GM23338 (cell line): Measurements from ENCODE around the gene E2F3. TPM values are rescaled to one million over a fixed set of nuclear protein-coding genes. Genes with fewer than 3 reads are reported as not detected.
A peak's percentile ranks its signal among the peaks of the same experiment; 100 is the strongest.

Experiments used
- ATAC-seq: fragments of 200-7000 bp; cut with Tn5 transposase; 3 replicates; pipeline ENCODE4 v1.9.1; 2020
- DNase-seq: peaks from one replicate; pipeline ENCODE4 v3.0.0-alpha.2; 2015; ENCODE audit warnings: low spot score
- H2AFZ ChIP-seq: fragments of 200-600 bp; sonication (generic); 2 replicates; pipeline ENCODE4 v1.8.0; 2016; ENCODE audit warnings: antibody characterized with exemption, mild to moderate bottlenecking, moderate library complexity
- H3F3A ChIP-seq: fragments of 200-600 bp; sonication (generic); replicated peaks from 2 replicates; pipeline ENCODE4 v1.8.0; 2017; ENCODE audit warnings: antibody characterized with exemption, mixed run types, low read depth
- H3K27ac ChIP-seq: fragments of 200-600 bp; sonication (generic); 2 replicates; pipeline ENCODE4 v1.6.1; 2016; ENCODE audit warnings: low read depth
- H3K27me3 ChIP-seq: fragments of 200-600 bp; sonication (generic); 2 replicates; pipeline ENCODE4 v1.8.0; 2016; ENCODE audit warnings: mild to moderate bottlenecking, mixed run types, moderate library complexity; ENCODE audit not compliant: insufficient read depth
- H3K36me3 ChIP-seq: fragments of 200-600 bp; sonication (generic); 2 replicates; pipeline ENCODE4 v1.8.0; 2016; ENCODE audit warnings: mild to moderate bottlenecking; ENCODE audit not compliant: insufficient read depth
- H3K4me1 ChIP-seq: fragments of 200-600 bp; sonication (generic); 2 replicates; pipeline ENCODE4 v1.8.0; 2016; ENCODE audit warnings: mild to moderate bottlenecking, moderate library complexity; ENCODE audit not compliant: insufficient read depth
- H3K4me2 ChIP-seq: fragments of 200-600 bp; sonication (generic); 2 replicates; pipeline ENCODE4 v1.7.1; 2017; ENCODE audit warnings: mixed run types
- H3K4me3 ChIP-seq: fragments of 200-600 bp; sonication (generic); 2 replicates; pipeline ENCODE4 v1.6.1; 2016; ENCODE audit warnings: mixed run types
- H3K79me2 ChIP-seq: fragments of 200-600 bp; sonication (generic); replicated peaks from 2 replicates; pipeline ENCODE4 v1.8.0; 2017; ENCODE audit warnings: mild to moderate bottlenecking; ENCODE audit not compliant: insufficient read depth
- H3K9me2 ChIP-seq: fragments of 200-600 bp; sonication (generic); 2 replicates; pipeline ENCODE4 v1.8.0; 2017; ENCODE audit not compliant: insufficient read depth
- H4K20me1 ChIP-seq: fragments of 200-600 bp; sonication (generic); replicated peaks from 2 replicates; pipeline ENCODE4 v1.8.0; 2017; ENCODE audit warnings: mild to moderate bottlenecking; ENCODE audit not compliant: insufficient read depth
- H3K27ac Mint-ChIP-seq: 2 replicates; pipeline ENCODE4 v1.8.0; 2020; ENCODE audit warnings: inconsistent platforms, mild to moderate bottlenecking, moderate library complexity, mixed read lengths
- H3K27me3 Mint-ChIP-seq: 3 replicates; pipeline ENCODE4 v1.8.0; 2022; ENCODE audit warnings: low read depth, mild to moderate bottlenecking, moderate library complexity, mixed read lengths, inconsistent platforms; ENCODE audit not compliant: insufficient read depth, poor library complexity
- H3K36me3 Mint-ChIP-seq: 3 replicates; pipeline ENCODE4 v1.8.0; 2021; ENCODE audit warnings: low read depth, mild to moderate bottlenecking, inconsistent platforms, moderate library complexity, mixed read lengths
- H3K4me1 Mint-ChIP-seq: 3 replicates; pipeline ENCODE4 v1.8.0; 2020; ENCODE audit warnings: mild to moderate bottlenecking, inconsistent platforms, mixed read lengths
- H3K4me3 Mint-ChIP-seq: 3 replicates; pipeline ENCODE4 v1.8.0; 2021; ENCODE audit warnings: moderate library complexity, mild to moderate bottlenecking, inconsistent platforms, mixed read lengths
- H3K9me3 Mint-ChIP-seq: 3 replicates; pipeline ENCODE4 v1.8.0; 2020; ENCODE audit warnings: moderate library complexity, mild to moderate bottlenecking, inconsistent platforms, mixed read lengths
- CREB1 ChIP-seq: fragments of 250-450 bp; sonication (Bioruptor Pico); IDR thresholded peaks from 2 replicates; pipeline ENCODE4 v1.5.0; 2020; ENCODE audit warnings: low read depth, mild to moderate bottlenecking, moderate library complexity
- CTCF ChIP-seq, 2 experiments: fragments of 200-600 bp in 1 of 2; sonication (generic) in 1 of 2; conservative IDR thresholded peaks; 2 replicates each; pipeline versions ENCODE4 v1.5.1 to v1.6.1; 2016 to 2017; ENCODE audit warnings: antibody characterized with exemption in 2 of 2, low read depth in 2 of 2, mild to moderate bottlenecking in 2 of 2, moderate library complexity in 1 of 2
- ETS1 ChIP-seq: IDR thresholded peaks from 2 replicates; pipeline ENCODE4 v1.6.1; 2016; ENCODE audit warnings: antibody characterized with exemption
- JUNB ChIP-seq: IDR thresholded peaks from one replicate; pipeline ENCODE4 v1.6.1; 2016; ENCODE audit warnings: antibody characterized with exemption; ENCODE audit not compliant: unreplicated experiment
- NANOG ChIP-seq: IDR thresholded peaks from 2 replicates; pipeline ENCODE4 v1.6.1; 2016; ENCODE audit warnings: antibody characterized with exemption, borderline replicate concordance
- REST ChIP-seq: IDR thresholded peaks from one replicate; pipeline ENCODE4 v1.6.1; 2018; ENCODE audit warnings: antibody characterized with exemption; ENCODE audit not compliant: unreplicated experiment
- STAT1 ChIP-seq: IDR thresholded peaks from one replicate; pipeline ENCODE4 v1.6.1; 2016; ENCODE audit warnings: antibody characterized with exemption; ENCODE audit not compliant: unreplicated experiment
- ZNF114 ChIP-seq: fragments of 250-450 bp; sonication (Bioruptor Pico); IDR thresholded peaks from 2 replicates; pipeline ENCODE4 v1.5.0; 2020; ENCODE audit warnings: mild to moderate bottlenecking, moderate library complexity
- ZNF331 ChIP-seq: fragments of 250-450 bp; sonication (Bioruptor Pico); IDR thresholded peaks from 2 replicates; pipeline ENCODE4 v1.5.0; 2020; ENCODE audit warnings: low read depth, mild to moderate bottlenecking, moderate library complexity
- polyA plus RNA-seq: library from polyadenylated mRNA; unstranded; fragments of >200 nt; fragmentation: Nextera tagmentation; extraction: Ambion mirVana; gene quantifications from 2 replicates; pipeline ENCODE4 v1.2.1, GENCODE V29; 2016
- total RNA-seq: library from RNA; depleted of rRNA; stranded (reverse); fragments of >200 nt; shearing (Covaris generic); gene quantifications from 2 replicates; pipeline ENCODE4 v1.2.3, GENCODE V29; 2014

Gene E2F3
- total and polyA plus RNA-seq, 2 experiments from 2014 or later: 27.2 to 33.5 TPM

- peaks cover 18% of the 10 kb centered on the region; the same call in 2 of the 3 replicates for H3K36me3 Mint-ChIP-seq
- 0 out of 2 replicates have a peak overlapping the region, but pooled peaks have one; percentile 36 for H3K27ac ChIP-seq
- peaks cover 100% of the 10 kb centered on the region for H3K79me2 ChIP-seq
- H3K27me3 ChIP-seq: no peaks in the 10 kb centered on the region
- no peak overlapping the region for H2AFZ ChIP-seq
- no peak overlapping the region; the same call in 1 of the 2 replicates for H3K27ac Mint-ChIP-seq
- H3K9me2 ChIP-seq: no peaks in the 10 kb centered on the region
- H3K4me1 Mint-ChIP-seq: peaks cover 50% of the 10 kb centered on the region
- TF ChIP-seq STAT1: no peak
- no peak for TF ChIP-seq CTCF (conservative IDR thresholded peaks at IDR 0.05; ENCODE audit: low read depth in 2 of 2)
- no peak for TF ChIP-seq REST
- TF ChIP-seq CREB1 (CRISPR knock-in tag): no peak
- TF ChIP-seq NANOG: no peak
- TF ChIP-seq ZNF331 (CRISPR knock-in tag): no peak
- TF ChIP-seq ZNF114 (CRISPR knock-in tag): no peak
- peaks cover 94% of the 10 kb centered on the region for H4K20me1 ChIP-seq
- no peaks in the 10 kb centered on the region; the same call in 1 of the 2 replicates for H3K36me3 ChIP-seq
- H3K4me3 Mint-ChIP-seq: no peak overlapping the region
- no peak overlapping the region for H3K4me2 ChIP-seq
- H3K27me3 Mint-ChIP-seq: peaks cover 2% of the 10 kb centered on the region
- 0 out of 2 replicates have a peak, but pooled peaks cover 3% of the 10 kb centered on the region for H3F3A ChIP-seq
- H3K4me1 ChIP-seq: peaks cover 48% of the 10 kb centered on the region
- peak; percentile 46 for ATAC-seq
- H3K4me3 ChIP-seq: no peak overlapping the region
- DNase-seq: no peak
- no peaks in the 10 kb centered on the region for H3K9me3 Mint-ChIP-seq
These were observed 16.1 kb downstream of the E2F3 start for GRCh38 chr6:20417819-20418218.

- H3K27ac Mint-ChIP-seq: no peak overlapping the region; the same call in 1 of the 2 replicates
- ATAC-seq (peak; percentile 50; the same call in 2 of the 3 replicates), DNase-seq (no peak)
- Histone ChIP-seq H3K79me2 (peaks cover 100% of the 10 kb centered on the region), H3F3A (no peaks in the 10 kb centered on the region), H3K27ac (no peak overlapping the region), H3K9me2 (no peaks in the 10 kb centered on the region), H3K36me3 (no peaks in the 10 kb centered on the region; the same call in none of the 2 replicates), H3K27me3 (no peaks in the 10 kb centered on the region), H3K4me2 (no peak overlapping the region), H4K20me1 (peaks cover 92% of the 10 kb centered on the region), H3K4me1 (peaks cover 46% of the 10 kb centered on the region), H2AFZ (no peak overlapping the region), H3K4me3 (no peak overlapping the region)
- H3K27me3 Mint-ChIP-seq: peaks cover 4% of the 10 kb centered on the region
- peaks cover 38% of the 10 kb centered on the region for H3K4me1 Mint-ChIP-seq
- H3K9me3 Mint-ChIP-seq: no peaks in the 10 kb centered on the region
- TF ChIP-seq CREB1 (CRISPR knock-in tag): no peak
- no peak for TF ChIP-seq JUNB
- no peak for TF ChIP-seq REST
- TF ChIP-seq ETS1: no peak
- H3K36me3 Mint-ChIP-seq: peaks cover 24% of the 10 kb centered on the region
- H3K4me3 Mint-ChIP-seq: no peak overlapping the region
These were observed 24.8 kb downstream of the E2F3 start for GRCh38 chr6:20426177-20427082.
